ENCODE data around the gene AKAP3.

Gene AKAP3

DNA sequence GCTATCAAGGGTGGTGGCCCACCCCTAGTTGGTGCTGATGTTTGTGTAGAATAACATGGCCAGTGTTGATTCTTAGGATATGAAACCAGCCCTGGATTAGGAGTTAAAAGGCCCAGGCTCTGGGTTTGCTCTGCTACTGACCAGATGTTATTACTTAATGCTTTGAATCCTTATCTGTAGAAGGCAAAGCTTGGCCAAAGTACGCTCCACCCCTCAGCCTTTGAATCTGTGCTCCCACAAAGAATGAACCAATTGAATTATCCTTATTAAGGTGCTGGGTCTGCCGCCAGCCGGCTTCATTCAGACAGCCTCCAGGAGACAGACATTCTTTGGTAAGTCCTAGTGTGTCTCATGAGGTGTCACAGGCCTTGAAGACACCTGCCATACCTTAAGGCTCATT, 41.8 kb downstream of the AKAP3 start:
- Histone ChIP-seq H3K4me1 (ENCODE audit: insufficient read depth, poor library complexity, severe bottlenecking) (peaks cover 9% of the 10 kb centered on the region), H3K27ac (ENCODE audit: poor library complexity, severe bottlenecking) (no peak overlapping the region), H3K4me3 (ENCODE audit: severe bottlenecking) (no peak overlapping the region), H3K36me3 (ENCODE audit: low read depth) (peaks cover 20% of the 10 kb centered on the region), H3K9me3 (ENCODE audit: severe bottlenecking) (no peaks in the 10 kb centered on the region), H3K27me3 (ENCODE audit: insufficient read depth, poor library complexity, severe bottlenecking) (no peaks in the 10 kb centered on the region)
- DNase-seq (ENCODE audit: low spot score) (no peak), ATAC-seq (ENCODE audit: low read depth) (no peak)
- TF ChIP-seq, protein P1, sequence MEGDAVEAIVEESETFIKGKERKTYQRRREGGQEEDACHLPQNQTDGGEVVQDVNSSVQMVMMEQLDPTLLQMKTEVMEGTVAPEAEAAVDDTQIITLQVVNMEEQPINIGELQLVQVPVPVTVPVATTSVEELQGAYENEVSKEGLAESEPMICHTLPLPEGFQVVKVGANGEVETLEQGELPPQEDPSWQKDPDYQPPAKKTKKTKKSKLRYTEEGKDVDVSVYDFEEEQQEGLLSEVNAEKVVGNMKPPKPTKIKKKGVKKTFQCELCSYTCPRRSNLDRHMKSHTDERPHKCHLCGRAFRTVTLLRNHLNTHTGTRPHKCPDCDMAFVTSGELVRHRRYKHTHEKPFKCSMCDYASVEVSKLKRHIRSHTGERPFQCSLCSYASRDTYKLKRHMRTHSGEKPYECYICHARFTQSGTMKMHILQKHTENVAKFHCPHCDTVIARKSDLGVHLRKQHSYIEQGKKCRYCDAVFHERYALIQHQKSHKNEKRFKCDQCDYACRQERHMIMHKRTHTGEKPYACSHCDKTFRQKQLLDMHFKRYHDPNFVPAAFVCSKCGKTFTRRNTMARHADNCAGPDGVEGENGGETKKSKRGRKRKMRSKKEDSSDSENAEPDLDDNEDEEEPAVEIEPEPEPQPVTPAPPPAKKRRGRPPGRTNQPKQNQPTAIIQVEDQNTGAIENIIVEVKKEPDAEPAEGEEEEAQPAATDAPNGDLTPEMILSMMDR (IDR thresholded peaks at IDR 0.05; ENCODE audit: poor library complexity, severe bottlenecking), result no peak

DNA sequence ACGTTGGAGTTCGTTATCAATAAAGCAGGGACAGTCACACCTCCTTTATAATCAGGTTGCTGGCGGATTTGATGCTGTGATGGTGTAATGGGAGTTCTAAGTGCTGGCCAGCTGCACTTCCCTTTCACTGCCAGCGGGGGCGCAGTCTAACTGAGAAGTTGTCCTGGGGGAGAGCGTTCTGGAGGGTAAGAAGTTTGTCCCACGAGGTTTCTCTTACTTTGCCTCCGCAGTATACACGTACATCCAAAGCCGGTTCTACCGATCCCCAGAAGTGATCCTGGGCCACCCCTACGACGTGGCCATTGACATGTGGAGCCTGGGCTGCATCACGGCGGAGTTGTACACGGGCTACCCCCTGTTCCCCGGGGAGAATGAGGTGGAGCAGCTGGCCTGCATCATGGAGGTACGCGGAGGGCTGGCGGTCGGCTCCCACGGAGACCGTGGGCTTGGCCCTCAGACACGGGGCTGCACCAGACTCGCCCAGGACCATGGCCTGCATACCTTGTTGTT, 44.1 kb downstream of the AKAP3 start:
- Histone ChIP-seq H3K9me3 (ENCODE audit: severe bottlenecking) (no peaks in the 10 kb centered on the region), H3K4me1 (ENCODE audit: insufficient read depth, poor library complexity, severe bottlenecking) (peaks cover 9% of the 10 kb centered on the region), H3K4me3 (ENCODE audit: severe bottlenecking) (peak overlapping the region; percentile 64), H3K27me3 (ENCODE audit: insufficient read depth, poor library complexity, severe bottlenecking) (no peaks in the 10 kb centered on the region), H3K27ac (ENCODE audit: poor library complexity, severe bottlenecking) (no peak overlapping the region), H3K36me3 (ENCODE audit: low read depth) (peaks cover 2% of the 10 kb centered on the region; the same call in 1 of the 2 replicates)
- ATAC-seq (ENCODE audit: low read depth) (peak; percentile 92), DNase-seq (ENCODE audit: low spot score) (no peak)
- TF ChIP-seq, protein P1 (IDR thresholded peaks at IDR 0.05; ENCODE audit: poor library complexity, severe bottlenecking), result peak; percentile 96

- no peaks in the 10 kb centered on the region for H3K9me3 ChIP-seq (ENCODE audit: severe bottlenecking)
- no peaks in the 10 kb centered on the region for H3K27me3 ChIP-seq (ENCODE audit: insufficient read depth, poor library complexity, severe bottlenecking)
- H3K27ac ChIP-seq (ENCODE audit: poor library complexity, severe bottlenecking), result no peak overlapping the region
- DNase-seq (ENCODE audit: low spot score), result no peak
- H3K36me3 ChIP-seq (ENCODE audit: low read depth), result no peaks in the 10 kb centered on the region
- no peak overlapping the region for H3K4me3 ChIP-seq (ENCODE audit: severe bottlenecking)
- TF ChIP-seq, protein P1 (IDR thresholded peaks at IDR 0.05; ENCODE audit: poor library complexity, severe bottlenecking), result no peak
- peaks cover 9% of the 10 kb centered on the region for H3K4me1 ChIP-seq (ENCODE audit: insufficient read depth, poor library complexity, severe bottlenecking)
- ATAC-seq (ENCODE audit: low read depth), result no peak
Observed at GRCh38 chr12:4603946-4604345, 44.9 kb downstream of the AKAP3 start.

- no peaks in the 10 kb centered on the region for H3K27me3 ChIP-seq (ENCODE audit: insufficient read depth, poor library complexity, severe bottlenecking)
- peaks cover 9% of the 10 kb centered on the region for H3K4me1 ChIP-seq (ENCODE audit: insufficient read depth, poor library complexity, severe bottlenecking)
- ATAC-seq (ENCODE audit: low read depth) (no peak), DNase-seq (ENCODE audit: low spot score) (no peak)
- H3K9me3 ChIP-seq (ENCODE audit: severe bottlenecking), result no peaks in the 10 kb centered on the region
- no peak overlapping the region for H3K4me3 ChIP-seq (ENCODE audit: severe bottlenecking)
- no peak overlapping the region for H3K27ac ChIP-seq (ENCODE audit: poor library complexity, severe bottlenecking)
- TF ChIP-seq, protein P1 (IDR thresholded peaks at IDR 0.05; ENCODE audit: poor library complexity, severe bottlenecking), result no peak
- no peaks in the 10 kb centered on the region for H3K36me3 ChIP-seq (ENCODE audit: low read depth)
Observed at GRCh38 chr12:4603421-4603820, 45.4 kb downstream of the AKAP3 start.

GRCh38 chr12:4595881-4596280, 53.0 kb downstream of the AKAP3 start:
- no peaks in the 10 kb centered on the region for H3K27me3 ChIP-seq (ENCODE audit: insufficient read depth, poor library complexity, severe bottlenecking)
- no peaks in the 10 kb centered on the region for H3K9me3 ChIP-seq (ENCODE audit: severe bottlenecking)
- no peaks in the 10 kb centered on the region for H3K36me3 ChIP-seq (ENCODE audit: low read depth)
- no peak for ATAC-seq (ENCODE audit: low read depth)
- no peaks in the 10 kb centered on the region for H3K4me1 ChIP-seq (ENCODE audit: insufficient read depth, poor library complexity, severe bottlenecking)
- no peak overlapping the region for H3K4me3 ChIP-seq (ENCODE audit: severe bottlenecking)
- no peak for DNase-seq (ENCODE audit: low spot score)
- TF ChIP-seq, protein P1 (IDR thresholded peaks at IDR 0.05; ENCODE audit: poor library complexity, severe bottlenecking), result no peak
- no peak overlapping the region for H3K27ac ChIP-seq (ENCODE audit: poor library complexity, severe bottlenecking)

Data from RWPE2 (cell line).